OCI-LY1 (cell line): ENCODE data around the gene SSBP2.

ENCODE experiments used
- H2AFZ ChIP-seq: fragments of 200-600 bp; sonication (generic), shearing (Covaris generic); 2 replicates; pipeline ENCODE4 v1.6.0; 2014; ENCODE audit warnings: antibody characterized with exemption, mild to moderate bottlenecking, low read length
- H3F3A ChIP-seq: fragments of 200-600 bp; sonication (generic), shearing (Covaris generic); 2 replicates; pipeline ENCODE4 v1.6.0; 2014; ENCODE audit warnings: mild to moderate bottlenecking, antibody characterized with exemption, low read length, moderate library complexity; ENCODE audit not compliant: insufficient read depth
- H3K27ac ChIP-seq: fragments of 200-600 bp; sonication (generic); 2 replicates; pipeline ENCODE4 v1.5.1; 2014; ENCODE audit warnings: low read length, mixed run types, mild to moderate bottlenecking, low read depth; ENCODE audit not compliant: poor library complexity, severe bottlenecking
- H3K27me3 ChIP-seq: fragments of 200-600 bp; sonication (generic); 2 replicates; pipeline ENCODE4 v1.6.0; 2014; ENCODE audit warnings: antibody characterized with exemption, mild to moderate bottlenecking, low read length, moderate library complexity; ENCODE audit not compliant: insufficient read depth
- H3K36me3 ChIP-seq: fragments of 200-600 bp; sonication (generic); 2 replicates; pipeline ENCODE4 v1.6.1; 2014; ENCODE audit warnings: mild to moderate bottlenecking, antibody characterized with exemption, low read length, moderate library complexity, mixed read lengths; ENCODE audit not compliant: insufficient read depth
- H3K4me1 ChIP-seq: fragments of 200-600 bp; sonication (generic); 2 replicates; pipeline ENCODE4 v1.5.1; 2014; ENCODE audit warnings: mild to moderate bottlenecking, low read length, moderate library complexity; ENCODE audit not compliant: insufficient read depth, severe bottlenecking
- H3K4me2 ChIP-seq: fragments of 200-600 bp; sonication (generic), shearing (Covaris generic); 2 replicates; pipeline ENCODE4 v1.6.1; 2014; ENCODE audit warnings: low read length
- H3K4me3 ChIP-seq: fragments of 200-600 bp; sonication (generic); 2 replicates; pipeline ENCODE4 v1.5.1; 2014; ENCODE audit warnings: low read length, low read depth, mild to moderate bottlenecking, mixed read lengths; ENCODE audit not compliant: poor library complexity, severe bottlenecking
- H3K79me2 ChIP-seq: fragments of 200-600 bp; shearing (Covaris generic); 2 replicates; pipeline ENCODE4 v1.6.1; 2016; ENCODE audit warnings: mixed run types, low read length, mixed read lengths; ENCODE audit not compliant: insufficient read depth
- H3K9ac ChIP-seq: fragments of 200-600 bp; sonication (generic), shearing (Covaris generic); 2 replicates; pipeline ENCODE4 v1.6.1; 2014; ENCODE audit warnings: mild to moderate bottlenecking, low read length, mixed read lengths
- H3K9me2 ChIP-seq: fragments of 200-600 bp; sonication (generic), shearing (Covaris generic); 2 replicates; pipeline ENCODE4 v1.6.1; 2014; ENCODE audit warnings: low read depth, mild to moderate bottlenecking, low read length, mixed read lengths
- H3K9me3 ChIP-seq: fragments of 200-600 bp; shearing (Covaris generic); 2 replicates; pipeline ENCODE4 v1.6.1; 2014; ENCODE audit warnings: low read length, mixed read lengths
- H4K20me1 ChIP-seq: fragments of 200-600 bp; sonication (generic), shearing (Covaris generic); 2 replicates; pipeline ENCODE4 v1.6.0; 2016; ENCODE audit warnings: mild to moderate bottlenecking, low read length; ENCODE audit not compliant: insufficient read depth
- CTCF ChIP-seq: fragments of 200-600 bp; sonication (generic), shearing (Covaris generic); IDR thresholded peaks from 2 replicates; pipeline ENCODE4 v1.5.1; 2017; ENCODE audit warnings: mild to moderate bottlenecking, antibody characterized with exemption, low read length, moderate library complexity, mixed read lengths
- EZH2 ChIP-seq: fragments of 200-600 bp; sonication (generic), shearing (Covaris generic); IDR thresholded peaks from 2 replicates; pipeline ENCODE4 v1.8.0; 2017; ENCODE audit warnings: borderline replicate concordance, mixed run types, mild to moderate bottlenecking, antibody characterized with exemption, low read length, moderate library complexity, mixed read lengths

The SSBP2 gene

GRCh38 chr5:81748556-81748955 lies 2.3 kb downstream of the SSBP2 start:
- peak overlapping the region; percentile 91 for H3K4me2 ChIP-seq
- peak overlapping the region; percentile 94 for H3K27ac ChIP-seq
- H3F3A ChIP-seq: peaks cover 5% of the 10 kb centered on the region; the same call in 1 of the 2 replicates
- peak overlapping the region; percentile 66 for H3K4me3 ChIP-seq
- H3K79me2 ChIP-seq: peaks cover 59% of the 10 kb centered on the region
- TF ChIP-seq CTCF: peak; percentile 35; the same call in 1 of the 2 replicates
- no peak for TF ChIP-seq EZH2
- H3K9me3 ChIP-seq: no peaks in the 10 kb centered on the region
- H3K27me3 ChIP-seq: no peaks in the 10 kb centered on the region
- H4K20me1 ChIP-seq: 0 out of 2 replicates have a peak, but pooled peaks cover 2% of the 10 kb centered on the region
- peaks cover 58% of the 10 kb centered on the region for H3K4me1 ChIP-seq
- H3K36me3 ChIP-seq: peaks cover 6% of the 10 kb centered on the region; the same call in 1 of the 2 replicates
- no peaks in the 10 kb centered on the region for H3K9me2 ChIP-seq
- peak overlapping the region; percentile 74 for H3K9ac ChIP-seq
- H2AFZ ChIP-seq: no peak overlapping the region

GRCh38 chr5:81747030-81747429 lies 3.9 kb downstream of the SSBP2 start:
- no peaks in the 10 kb centered on the region for H3K9me3 ChIP-seq
- H3K9me2 ChIP-seq: no peaks in the 10 kb centered on the region
- H2AFZ ChIP-seq: no peak overlapping the region
- peak overlapping the region; percentile 94 for H3K27ac ChIP-seq
- H3K4me1 ChIP-seq: peaks cover 56% of the 10 kb centered on the region
- peak overlapping the region; percentile 74 for H3K9ac ChIP-seq
- H4K20me1 ChIP-seq: 0 out of 2 replicates have a peak, but pooled peaks cover 2% of the 10 kb centered on the region
- H3K4me2 ChIP-seq: peak overlapping the region; percentile 91
- H3K79me2 ChIP-seq: peaks cover 75% of the 10 kb centered on the region
- peaks cover 5% of the 10 kb centered on the region; the same call in 1 of the 2 replicates for H3F3A ChIP-seq
- peak overlapping the region; percentile 66 for H3K4me3 ChIP-seq
- H3K27me3 ChIP-seq: no peaks in the 10 kb centered on the region
- TF ChIP-seq CTCF: no peak
- no peak for TF ChIP-seq EZH2
- H3K36me3 ChIP-seq: peaks cover 10% of the 10 kb centered on the region; the same call in 1 of the 2 replicates

- H3K27me3 ChIP-seq: no peaks in the 10 kb centered on the region
- no peak overlapping the region for H3K4me3 ChIP-seq
- H3K4me2 ChIP-seq: no peak overlapping the region
- H3K9me3 ChIP-seq: no peaks in the 10 kb centered on the region
- 0 out of 2 replicates have a peak, but pooled peaks cover 2% of the 10 kb centered on the region for H4K20me1 ChIP-seq
- no peak overlapping the region for H3K27ac ChIP-seq
- H2AFZ ChIP-seq: no peak overlapping the region
- TF ChIP-seq CTCF: no peak
- no peak for TF ChIP-seq EZH2
- peaks cover 20% of the 10 kb centered on the region for H3K4me1 ChIP-seq
- no peak overlapping the region for H3K9ac ChIP-seq
- H3F3A ChIP-seq: no peaks in the 10 kb centered on the region
- H3K36me3 ChIP-seq: peaks cover 4% of the 10 kb centered on the region; the same call in 1 of the 2 replicates
- H3K79me2 ChIP-seq: peaks cover 97% of the 10 kb centered on the region
- no peaks in the 10 kb centered on the region for H3K9me2 ChIP-seq
Observed at GRCh38 chr5:81740758-81741157, 10.1 kb downstream of the SSBP2 start.
